MM.1S (cell line): ENCODE data around the gene CNGA3.

ENCODE experiments used
- EZH2 ChIP-seq: fragments of 300-600 bp; sonication (generic); optimal IDR thresholded peaks from 2 replicates; pipeline ENCODE3; 2017; ENCODE audit warnings: low read depth, mild to moderate bottlenecking, antibody characterized with exemption, low read length, mixed read lengths
- TF ChIP-seq, protein P1 (sequence below): fragments of 300-600 bp; sonication (generic); IDR thresholded peaks from 2 replicates; pipeline ENCODE4 v1.5.1; 2016; ENCODE audit warnings: antibody characterized with exemption, low read length, mixed read lengths

DNA sequence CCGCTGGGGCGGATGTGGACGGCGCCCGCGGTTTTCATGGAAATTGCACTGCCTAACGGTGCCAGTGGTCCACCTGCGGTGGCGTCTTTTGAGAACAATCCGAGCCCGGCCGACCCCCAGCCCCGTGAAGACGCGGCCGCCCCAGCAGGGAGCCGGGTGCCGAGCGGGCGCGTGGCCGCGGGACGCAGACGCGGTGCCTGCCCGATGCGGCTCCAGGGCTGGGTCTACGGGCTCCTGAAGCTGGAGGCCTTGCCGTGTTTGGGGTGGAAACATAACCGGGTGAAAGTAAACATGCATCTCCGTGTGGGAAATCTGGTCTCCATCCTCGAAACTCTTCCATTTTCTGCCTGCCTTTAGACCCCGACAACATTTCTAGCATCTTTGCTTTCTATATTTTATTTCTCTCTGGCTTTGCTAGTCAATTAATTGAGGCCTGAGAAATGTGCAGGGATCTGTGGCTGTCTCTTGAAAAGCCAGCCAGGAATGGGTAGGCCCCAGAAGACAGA, 99.0 kb downstream of the CNGA3 start:
- TF ChIP-seq, protein P1, sequence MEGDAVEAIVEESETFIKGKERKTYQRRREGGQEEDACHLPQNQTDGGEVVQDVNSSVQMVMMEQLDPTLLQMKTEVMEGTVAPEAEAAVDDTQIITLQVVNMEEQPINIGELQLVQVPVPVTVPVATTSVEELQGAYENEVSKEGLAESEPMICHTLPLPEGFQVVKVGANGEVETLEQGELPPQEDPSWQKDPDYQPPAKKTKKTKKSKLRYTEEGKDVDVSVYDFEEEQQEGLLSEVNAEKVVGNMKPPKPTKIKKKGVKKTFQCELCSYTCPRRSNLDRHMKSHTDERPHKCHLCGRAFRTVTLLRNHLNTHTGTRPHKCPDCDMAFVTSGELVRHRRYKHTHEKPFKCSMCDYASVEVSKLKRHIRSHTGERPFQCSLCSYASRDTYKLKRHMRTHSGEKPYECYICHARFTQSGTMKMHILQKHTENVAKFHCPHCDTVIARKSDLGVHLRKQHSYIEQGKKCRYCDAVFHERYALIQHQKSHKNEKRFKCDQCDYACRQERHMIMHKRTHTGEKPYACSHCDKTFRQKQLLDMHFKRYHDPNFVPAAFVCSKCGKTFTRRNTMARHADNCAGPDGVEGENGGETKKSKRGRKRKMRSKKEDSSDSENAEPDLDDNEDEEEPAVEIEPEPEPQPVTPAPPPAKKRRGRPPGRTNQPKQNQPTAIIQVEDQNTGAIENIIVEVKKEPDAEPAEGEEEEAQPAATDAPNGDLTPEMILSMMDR, result no peak
- TF ChIP-seq EZH2, result no peak
